HG02588 (cell line): ENCODE data around the gene MEF2C.

Source experiments
- ATAC-seq: cut with Tn5 transposase; IDR thresholded peaks from one replicate; pipeline ENCODE4 v1.9.1; 2021; ENCODE audit warnings: mild to moderate bottlenecking, moderate library complexity; ENCODE audit not compliant: unreplicated experiment

MEF2C gene

GRCh38 chr5:88678770-88679381, 204.1 kb downstream of the MEF2C start:
- no peak for ATAC-seq

- no peak for ATAC-seq
Measured at GRCh38 chr5:88677943-88678769, 204.8 kb downstream of the MEF2C start.

GRCh38 chr5:88677376-88677895, 205.5 kb downstream of the MEF2C start:
- ATAC-seq, result no peak

GRCh38 chr5:88676637-88677375, 206.2 kb downstream of the MEF2C start:
- no peak for ATAC-seq

- peak; percentile 47 for ATAC-seq
Measured at GRCh38 chr5:88675708-88676636, 207.0 kb downstream of the MEF2C start.

GRCh38 chr5:88675168-88675707, 207.7 kb downstream of the MEF2C start:
- ATAC-seq, result peak; percentile 6

- ATAC-seq, result peak; percentile 62
Measured at GRCh38 chr5:88674356-88675167, 208.4 kb downstream of the MEF2C start.

GRCh38 chr5:88673253-88674105, 209.5 kb downstream of the MEF2C start:
- ATAC-seq, result no peak

GRCh38 chr5:88672644-88673252, 210.2 kb downstream of the MEF2C start:
- no peak for ATAC-seq

- ATAC-seq, result no peak
Measured at GRCh38 chr5:88671505-88672499, 211.2 kb downstream of the MEF2C start.

GRCh38 chr5:88671106-88671504, 211.9 kb downstream of the MEF2C start:
- ATAC-seq, result no peak

- no peak for ATAC-seq
Measured at GRCh38 chr5:88670461-88670860, 212.5 kb downstream of the MEF2C start.

GRCh38 chr5:88669371-88670050, 213.5 kb downstream of the MEF2C start:
- ATAC-seq, result no peak

GRCh38 chr5:88667496-88668201, 215.3 kb downstream of the MEF2C start:
- no peak for ATAC-seq
